Activated CD4-positive, alpha-beta T cell treated with anti-CD3 and anti-CD28 coated beads, Interleukin-2, amount 10 ng/mL, durations not matched to agents 24 days and 14 days (primary cell): ENCODE measurements around the gene SLA2. TPM values are rescaled to one million over a fixed set of nuclear protein-coding genes. Genes with fewer than 3 reads are reported as not detected.
A peak's percentile ranks its signal among the peaks of the same experiment; 100 is the strongest.

Source experiments
- DNase-seq: peaks from one replicate; pipeline ENCODE4 v3.0.0; 2022
- H3K27ac Mint-ChIP-seq: one replicate; pipeline ENCODE4 v1.8.0; 2022; ENCODE audit warnings: mild to moderate bottlenecking, mixed read lengths
- H3K27me3 Mint-ChIP-seq: one replicate; pipeline ENCODE4 v1.8.0; 2022; ENCODE audit warnings: mixed read lengths
- H3K36me3 Mint-ChIP-seq: one replicate; pipeline ENCODE4 v1.8.0; 2022; ENCODE audit warnings: low read depth, mild to moderate bottlenecking, mixed read lengths
- H3K4me1 Mint-ChIP-seq: one replicate; pipeline ENCODE4 v1.8.0; 2021; ENCODE audit warnings: mixed read lengths
- H3K4me3 Mint-ChIP-seq: one replicate; pipeline ENCODE4 v1.8.0; 2022; ENCODE audit warnings: mild to moderate bottlenecking, moderate library complexity, mixed read lengths
- H3K9me3 Mint-ChIP-seq: one replicate; pipeline ENCODE4 v1.8.0; 2021; ENCODE audit warnings: mixed read lengths
- intact Hi-C: fragments of 100-400 bp; cut with micrococcal nuclease; formaldehyde crosslinking; loops from one replicate; pipeline ENCODE4 v1.15.1; 2023
- total RNA-seq: library from RNA; stranded (reverse); gene quantifications from 2 replicates; pipeline ENCODE4 v1.2.3, GENCODE V29; 2022

SLA2 gene
- total RNA-seq, 1 donor from 2014 or later: 59.0 TPM

GRCh38 chr20:36591854-36592641 is 53.9 kb downstream of the SLA2 start:
- H3K36me3 Mint-ChIP-seq: peaks cover 65% of the 10 kb centered on the region
- peak overlapping the region; percentile 77 for H3K27ac Mint-ChIP-seq
- intact Hi-C loops: loop anchor here (5.0 kb wide), 1 partner anchor 35 kb away; no protein-coding TSS in a partner anchor
- peaks cover 53% of the 10 kb centered on the region for H3K4me1 Mint-ChIP-seq
- H3K27me3 Mint-ChIP-seq: no peaks in the 10 kb centered on the region
- H3K9me3 Mint-ChIP-seq: no peaks in the 10 kb centered on the region
- peak; percentile 83 for DNase-seq
- peak overlapping the region; percentile 65 for H3K4me3 Mint-ChIP-seq

- no peak for DNase-seq
- Mint-ChIP-seq H3K4me3 (peak overlapping the region; percentile 65), H3K9me3 (no peaks in the 10 kb centered on the region), H3K27me3 (no peaks in the 10 kb centered on the region), H3K27ac (peak overlapping the region; percentile 77), H3K36me3 (peaks cover 71% of the 10 kb centered on the region), H3K4me1 (peaks cover 56% of the 10 kb centered on the region)
- intact Hi-C loops: loop anchor here (5.0 kb wide), 1 partner anchor 34 kb away; no protein-coding TSS in a partner anchor
Observed at GRCh38 chr20:36591281-36591680, 54.7 kb downstream of the SLA2 start.

- no peak for DNase-seq
- no peaks in the 10 kb centered on the region for H3K9me3 Mint-ChIP-seq
- H3K27me3 Mint-ChIP-seq: no peaks in the 10 kb centered on the region
- peak overlapping the region; percentile 56 for H3K27ac Mint-ChIP-seq
- peaks cover 56% of the 10 kb centered on the region for H3K36me3 Mint-ChIP-seq
- no peak overlapping the region for H3K4me3 Mint-ChIP-seq
- H3K4me1 Mint-ChIP-seq: peaks cover 31% of the 10 kb centered on the region
- intact Hi-C loops: no loop called here
Observed at GRCh38 chr20:36587388-36588070, 58.5 kb downstream of the SLA2 start.

GRCh38 chr20:36585410-36586125 is 60.4 kb downstream of the SLA2 start:
- H3K4me1 Mint-ChIP-seq: peaks cover 23% of the 10 kb centered on the region

GRCh38 chr20:36584018-36584481 is 61.9 kb downstream of the SLA2 start:
- Mint-ChIP-seq H3K9me3 (no peaks in the 10 kb centered on the region), H3K36me3 (peaks cover 52% of the 10 kb centered on the region), H3K4me1 (peaks cover 27% of the 10 kb centered on the region), H3K4me3 (no peak overlapping the region), H3K27me3 (no peaks in the 10 kb centered on the region), H3K27ac (no peak overlapping the region)
- intact Hi-C loops: no loop called here
- DNase-seq: no peak

More at GRCh38 chr20:36585410-36586125, 60.4 kb downstream of the SLA2 start:
- Mint-ChIP-seq H3K4me3 (no peak overlapping the region), H3K9me3 (no peaks in the 10 kb centered on the region), H3K27me3 (no peaks in the 10 kb centered on the region), H3K27ac (no peak overlapping the region), H3K36me3 (peaks cover 47% of the 10 kb centered on the region)
- no peak for DNase-seq
- intact Hi-C loops: no loop called here

- intact Hi-C loops: no loop called here
- peaks cover 29% of the 10 kb centered on the region for H3K4me1 Mint-ChIP-seq
- peaks cover 58% of the 10 kb centered on the region for H3K36me3 Mint-ChIP-seq
- no peak overlapping the region for H3K4me3 Mint-ChIP-seq
- H3K9me3 Mint-ChIP-seq: no peaks in the 10 kb centered on the region
- no peaks in the 10 kb centered on the region for H3K27me3 Mint-ChIP-seq
- DNase-seq: no peak
- peak overlapping the region; percentile 81 for H3K27ac Mint-ChIP-seq
Observed at GRCh38 chr20:36582821-36583220, 63.2 kb downstream of the SLA2 start.

- intact Hi-C loops: no loop called here
- DNase-seq: peak; percentile 75
- peaks cover 53% of the 10 kb centered on the region for H3K36me3 Mint-ChIP-seq
- no peak overlapping the region for H3K4me3 Mint-ChIP-seq
- peaks cover 24% of the 10 kb centered on the region for H3K4me1 Mint-ChIP-seq
- H3K9me3 Mint-ChIP-seq: no peaks in the 10 kb centered on the region
- H3K27ac Mint-ChIP-seq: peak overlapping the region; percentile 81
- H3K27me3 Mint-ChIP-seq: no peaks in the 10 kb centered on the region
Observed at GRCh38 chr20:36582322-36582721, 63.7 kb downstream of the SLA2 start.

- Mint-ChIP-seq H3K4me1 (peaks cover 36% of the 10 kb centered on the region), H3K9me3 (no peaks in the 10 kb centered on the region), H3K27me3 (no peaks in the 10 kb centered on the region), H3K36me3 (peaks cover 54% of the 10 kb centered on the region), H3K4me3 (no peak overlapping the region), H3K27ac (peak overlapping the region; percentile 16)
- no peak for DNase-seq
- intact Hi-C loops: loop anchor here (10.0 kb wide), 2 partner anchors 115 to 945 kb away; partner anchors contain the start of genes BLCAP and NNAT
Observed at GRCh38 chr20:36579996-36580545, 65.9 kb downstream of the SLA2 start.

- Mint-ChIP-seq H3K36me3 (peaks cover 54% of the 10 kb centered on the region), H3K4me1 (peaks cover 38% of the 10 kb centered on the region), H3K4me3 (no peak overlapping the region), H3K27me3 (no peaks in the 10 kb centered on the region), H3K9me3 (no peaks in the 10 kb centered on the region), H3K27ac (no peak overlapping the region)
- intact Hi-C loops: loop anchor here (10.0 kb wide), 2 partner anchors 114 to 946 kb away; partner anchors contain the start of genes BLCAP and NNAT
- DNase-seq: no peak
Observed at GRCh38 chr20:36578356-36579041, 67.5 kb downstream of the SLA2 start.

GRCh38 chr20:36576081-36576445 is 69.9 kb downstream of the SLA2 start:
- intact Hi-C loops: loop anchor here (10.0 kb wide), 2 partner anchors 111 to 949 kb away; partner anchors contain the start of genes BLCAP and NNAT
- Mint-ChIP-seq H3K27me3 (no peaks in the 10 kb centered on the region), H3K36me3 (peaks cover 42% of the 10 kb centered on the region), H3K4me3 (peak overlapping the region; percentile 93), H3K4me1 (peaks cover 43% of the 10 kb centered on the region), H3K9me3 (no peaks in the 10 kb centered on the region), H3K27ac (peak overlapping the region; percentile 91)
- no peak for DNase-seq

- peaks cover 33% of the 10 kb centered on the region for H3K36me3 Mint-ChIP-seq
- H3K4me3 Mint-ChIP-seq: peak overlapping the region; percentile 93
Observed at GRCh38 chr20:36574366-36575135, 71.4 kb downstream of the SLA2 start.

GRCh38 chr20:36573798-36574365 is 72.1 kb downstream of the SLA2 start:
- Mint-ChIP-seq H3K9me3 (no peaks in the 10 kb centered on the region), H3K27me3 (no peaks in the 10 kb centered on the region)

More at GRCh38 chr20:36574366-36575135, 71.4 kb downstream of the SLA2 start:
- intact Hi-C loops: loop anchor here (1.0 to 10.0 kb wide), 3 partner anchors 21 to 950 kb away; partner anchors contain the start of genes BLCAP and NNAT
- Mint-ChIP-seq H3K27ac (peak overlapping the region; percentile 91), H3K4me1 (peaks cover 36% of the 10 kb centered on the region), H3K27me3 (no peaks in the 10 kb centered on the region), H3K9me3 (no peaks in the 10 kb centered on the region)
- peak; percentile 84 for DNase-seq

More at GRCh38 chr20:36573798-36574365, 72.1 kb downstream of the SLA2 start:
- H3K27ac Mint-ChIP-seq: peak overlapping the region; percentile 87
- peak; percentile 80 for DNase-seq
- H3K4me1 Mint-ChIP-seq: peaks cover 36% of the 10 kb centered on the region
- peaks cover 28% of the 10 kb centered on the region for H3K36me3 Mint-ChIP-seq
- intact Hi-C loops: loop anchor here (1.0 to 10.0 kb wide), 4 partner anchors 17 to 951 kb away; partner anchors contain the start of genes BLCAP, NNAT and RAB5IF
- H3K4me3 Mint-ChIP-seq: peak overlapping the region; percentile 93
